GM12801 (cell line): ENCODE data around the gene PNPLA6.

Experiments used
- CTCF ChIP-seq: IDR thresholded peaks from one replicate; pipeline ENCODE4 v1.5.1; 2011; ENCODE audit warnings: control low read depth; ENCODE audit not compliant: insufficient read length; ENCODE audit errors: extremely low read depth

Gene PNPLA6

DNA sequence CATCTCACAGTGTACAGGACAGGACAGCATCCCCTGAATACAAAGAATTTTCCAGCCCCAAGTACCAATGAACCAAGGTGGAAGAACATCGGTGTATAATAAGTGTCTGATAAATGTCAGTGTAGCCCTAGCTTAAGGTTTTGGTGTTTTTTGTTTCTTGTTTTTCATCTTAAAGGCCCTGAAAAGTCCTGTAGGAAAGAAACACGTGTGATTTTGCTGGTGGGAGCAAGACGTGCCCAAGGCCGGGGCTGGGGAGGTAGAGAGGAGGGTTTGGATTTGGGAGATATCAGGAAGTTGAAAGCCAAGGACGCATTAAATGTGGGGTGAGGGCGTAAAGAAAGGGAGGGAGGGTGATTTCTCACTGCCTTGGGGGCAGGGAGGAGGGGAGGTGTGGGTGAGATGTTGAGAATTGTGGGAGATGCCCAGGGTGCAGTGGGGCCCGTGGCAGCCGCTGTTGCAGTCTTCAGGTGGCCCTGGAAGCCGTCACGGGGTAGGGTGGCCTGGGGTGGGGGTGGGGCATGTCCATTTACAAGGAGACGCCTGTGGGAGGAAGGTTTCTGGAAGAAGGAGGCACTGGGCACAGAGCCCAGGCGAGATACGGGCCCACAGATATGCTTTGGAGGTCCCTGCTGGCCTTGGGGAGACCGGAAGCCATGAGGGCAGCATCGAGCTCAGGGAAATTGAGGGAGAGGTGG, 66.9 kb downstream of the PNPLA6 start:
- TF ChIP-seq CTCF, result no peak

DNA sequence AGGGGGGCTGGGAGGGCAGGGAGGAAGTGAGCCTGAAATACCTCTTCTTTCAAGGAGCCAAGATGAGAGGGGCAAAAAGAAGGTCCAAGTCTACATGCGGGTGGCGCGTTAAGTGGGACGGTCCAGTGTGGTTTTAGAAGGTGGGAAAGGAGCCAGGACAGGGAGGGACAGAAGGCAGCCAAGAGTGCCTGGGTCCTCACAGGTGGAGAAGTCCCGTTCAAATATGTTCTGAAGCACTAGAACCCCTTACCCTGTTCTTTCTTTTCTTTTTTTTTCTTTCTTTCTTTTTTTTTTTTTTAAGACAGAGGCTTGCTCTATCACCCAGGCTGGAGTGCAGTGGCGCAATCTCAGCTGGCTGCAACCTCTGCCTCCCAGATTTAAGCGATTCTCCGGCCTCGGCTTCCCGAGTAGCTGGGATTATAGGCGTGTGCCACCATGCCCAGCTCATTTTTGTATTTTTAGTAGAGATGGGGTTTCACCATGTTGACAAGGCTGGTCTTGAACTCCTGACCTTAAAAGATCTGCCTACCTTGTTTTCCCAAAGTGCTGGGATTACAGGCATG, 67.5 kb downstream of the PNPLA6 start:
- no peak for TF ChIP-seq CTCF

DNA sequence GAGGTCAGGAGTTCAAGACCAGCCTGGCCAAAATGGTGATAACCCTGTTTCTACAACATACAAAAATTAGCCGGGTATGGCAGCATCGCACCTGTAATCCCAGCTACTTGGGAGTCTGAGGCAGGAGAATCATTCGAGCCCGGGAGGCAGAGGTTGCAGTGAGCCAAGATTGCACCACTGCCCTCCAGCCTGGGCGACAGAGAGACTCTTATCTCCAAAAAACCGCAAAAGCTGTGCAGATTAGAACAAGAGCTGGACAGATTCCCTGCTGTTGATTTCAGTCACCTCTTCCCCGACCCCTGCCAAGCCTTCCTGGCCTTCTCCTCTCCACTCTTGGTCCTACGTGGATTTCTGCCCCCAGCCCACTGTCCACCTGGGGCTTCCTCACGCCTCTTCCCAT, 68.4 kb downstream of the PNPLA6 start:
- no peak for TF ChIP-seq CTCF

- TF ChIP-seq CTCF, result no peak
These were observed 70.1 kb downstream of the PNPLA6 start for GRCh38 chr19:7605490-7606222.

GRCh38 chr19:7606289-7606688, 70.8 kb downstream of the PNPLA6 start:
- no peak for TF ChIP-seq CTCF

DNA sequence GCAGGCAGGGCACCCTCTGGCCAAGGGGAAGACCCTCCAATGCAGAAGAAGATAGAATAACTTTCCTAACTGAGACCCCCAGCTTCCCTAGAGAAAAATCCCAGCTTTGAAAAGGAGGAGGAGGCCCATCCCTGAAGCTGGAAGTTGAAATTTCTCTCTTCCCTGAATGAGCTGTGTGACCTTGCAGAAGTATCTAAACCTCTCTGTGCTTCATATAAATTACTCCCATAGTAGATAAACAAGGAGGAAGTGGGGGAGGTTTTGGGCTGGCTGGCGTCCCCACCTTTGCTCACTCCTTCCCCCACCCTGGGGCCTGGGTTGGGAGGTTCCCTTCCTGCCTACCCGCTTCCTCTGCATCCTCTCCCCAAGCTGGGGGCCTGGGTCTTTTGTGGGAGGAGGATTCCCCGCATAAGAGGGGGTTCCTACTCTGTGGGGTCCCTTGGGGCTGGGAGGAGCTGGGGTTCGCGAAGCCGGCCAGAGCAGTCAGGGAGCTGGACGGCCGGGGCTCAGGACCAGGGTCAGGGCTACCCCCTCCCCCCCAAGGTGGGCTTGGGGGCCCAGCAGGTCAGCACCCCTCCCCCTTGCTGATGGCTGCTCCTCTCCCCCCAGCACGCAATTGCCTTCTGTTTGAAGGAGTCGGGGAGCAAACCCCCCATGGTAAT, 71.8 kb downstream of the PNPLA6 start:
- no peak for TF ChIP-seq CTCF

DNA sequence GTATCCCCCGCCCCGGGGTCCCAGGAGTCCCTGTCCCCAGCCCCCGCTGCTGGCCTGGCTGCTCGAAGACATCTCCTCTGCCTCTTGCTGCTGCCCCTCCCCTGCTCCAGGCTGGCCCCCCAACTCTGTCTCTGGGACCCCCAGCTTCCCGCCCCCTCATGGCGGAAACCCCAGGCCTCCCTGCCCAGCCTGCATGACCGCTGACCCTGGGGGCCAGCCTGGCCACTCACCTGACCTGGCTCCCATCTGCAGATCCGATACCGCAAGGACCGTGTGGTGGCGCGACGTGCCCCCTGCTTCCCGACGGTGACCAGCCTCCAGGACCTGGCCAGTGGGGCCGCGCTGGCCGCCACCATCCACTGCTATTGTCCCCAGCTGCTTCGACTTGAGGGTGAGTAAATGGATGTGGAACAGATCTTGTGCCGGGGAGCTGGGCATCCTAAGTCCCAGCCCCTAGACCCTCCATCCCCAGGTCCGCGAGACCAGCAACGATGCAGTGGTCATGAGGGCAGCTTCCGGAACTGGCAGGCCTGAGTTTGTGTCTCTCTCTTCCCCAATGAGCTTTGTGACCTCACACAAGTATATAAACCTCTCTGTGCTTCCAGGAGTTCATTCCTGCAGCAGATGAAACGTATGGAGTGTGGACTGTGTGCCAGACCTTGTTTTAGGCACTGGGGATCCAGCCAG, 72.5 kb downstream of the PNPLA6 start:
- TF ChIP-seq CTCF, result no peak
